ENCODE results near the gene TENT4B.
"Not testable (repeated sequence)": the region's sequence is repeated elsewhere in the genome, so short reads cannot be mapped to it uniquely, and the experiment has no call there.

GRCh38 chr16:50243024-50243423 is 89.9 kb downstream of the TENT4B start:
- TF ChIP-seq CTCF, POLR2A (IDR thresholded peaks at IDR 0.05): not testable (repeated sequence)

Data from breast epithelium (tissue), 3 donors.